Right lobe of liver (tissue), 4 donors: ENCODE results near the gene OR9Q1.

ENCODE experiments used
- POLR2A ChIP-seq: fragments of 450-650 bp; IDR thresholded peaks from one replicate; pipeline ENCODE4 v1.6.1; 2017; ENCODE audit warnings: antibody characterized with exemption, mild to moderate bottlenecking
- TF ChIP-seq, protein P1 (sequence below), 4 donors: fragments of 200-600 bp in 3 of 4; fragments of 450-650 bp in 1 of 4; IDR thresholded peaks; one replicate each; pipeline versions ENCODE4 v1.5.1 to v1.8.0; 2016 to 2022; ENCODE audit warnings: antibody characterized with exemption in 4 of 4, mild to moderate bottlenecking in 2 of 4
- donor health status: DM: no; HTN: no; CAD: no.
- donor health status: DM: no; HTN: no; CAD: no.
- donor health status: DM: no; HTN: yes; CAD: no.

DNA sequence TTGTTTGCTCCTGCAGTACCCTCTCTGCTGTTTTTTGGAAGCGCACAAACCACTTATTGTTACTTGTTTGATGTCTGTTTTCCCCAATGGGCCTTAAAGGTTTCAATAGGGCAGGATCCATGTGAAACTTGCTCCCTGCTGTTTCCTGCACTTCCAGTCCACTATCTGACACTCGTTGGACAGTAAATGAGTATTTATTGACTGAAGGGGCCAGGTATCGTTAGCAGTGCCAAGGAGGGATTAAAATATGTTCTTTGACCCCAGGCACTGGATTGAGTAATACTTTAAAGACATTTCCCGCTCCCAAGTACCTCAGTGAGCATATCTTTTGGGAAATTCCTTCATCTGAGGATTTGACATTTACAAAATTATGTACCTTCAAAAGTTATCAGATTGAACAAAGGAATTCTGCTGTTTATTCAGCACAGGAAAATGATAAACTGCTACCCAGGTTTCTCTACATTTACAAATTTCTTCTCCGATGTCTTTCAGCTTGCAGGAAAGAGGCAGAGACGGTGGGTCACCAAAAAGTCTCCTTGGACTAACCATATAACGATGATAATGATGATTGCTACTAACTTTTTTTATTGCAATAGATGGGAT, 141.9 kb downstream of the OR9Q1 start:
- TF ChIP-seq, protein P1, sequence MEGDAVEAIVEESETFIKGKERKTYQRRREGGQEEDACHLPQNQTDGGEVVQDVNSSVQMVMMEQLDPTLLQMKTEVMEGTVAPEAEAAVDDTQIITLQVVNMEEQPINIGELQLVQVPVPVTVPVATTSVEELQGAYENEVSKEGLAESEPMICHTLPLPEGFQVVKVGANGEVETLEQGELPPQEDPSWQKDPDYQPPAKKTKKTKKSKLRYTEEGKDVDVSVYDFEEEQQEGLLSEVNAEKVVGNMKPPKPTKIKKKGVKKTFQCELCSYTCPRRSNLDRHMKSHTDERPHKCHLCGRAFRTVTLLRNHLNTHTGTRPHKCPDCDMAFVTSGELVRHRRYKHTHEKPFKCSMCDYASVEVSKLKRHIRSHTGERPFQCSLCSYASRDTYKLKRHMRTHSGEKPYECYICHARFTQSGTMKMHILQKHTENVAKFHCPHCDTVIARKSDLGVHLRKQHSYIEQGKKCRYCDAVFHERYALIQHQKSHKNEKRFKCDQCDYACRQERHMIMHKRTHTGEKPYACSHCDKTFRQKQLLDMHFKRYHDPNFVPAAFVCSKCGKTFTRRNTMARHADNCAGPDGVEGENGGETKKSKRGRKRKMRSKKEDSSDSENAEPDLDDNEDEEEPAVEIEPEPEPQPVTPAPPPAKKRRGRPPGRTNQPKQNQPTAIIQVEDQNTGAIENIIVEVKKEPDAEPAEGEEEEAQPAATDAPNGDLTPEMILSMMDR (IDR thresholded peaks at IDR 0.05): no peak
- no peak for TF ChIP-seq POLR2A
